Spleen (tissue), 11 donors: Measurements from ENCODE around the gene AHRR. TPM values are rescaled to one million over a fixed set of nuclear protein-coding genes. Genes with fewer than 3 reads are reported as not detected.

ENCODE experiments used
- DNase-seq: peaks from one replicate; pipeline ENCODE4 v3.0.0-alpha.2; 2020
- H3K27ac ChIP-seq, 8 donors: fragments of 200-600 bp; sonication (generic) in 7 of 8; 1 replicate in 4 of 8; 2 replicates in 4 of 8; pipeline versions ENCODE4 v1.5.0 to v1.8.0; 2016 to 2021; ENCODE audit warnings: inconsistent platforms in 4 of 8, mild to moderate bottlenecking in 4 of 8, moderate library complexity in 1 of 8
- H3K27me3 ChIP-seq, 7 donors: fragments of 200-600 bp; sonication (generic) in 6 of 7; replicated peaks in 1 of 7; 1 replicate in 4 of 7; 2 replicates in 3 of 7; pipeline versions ENCODE4 v1.5.0 to v1.8.0; 2016 to 2021; ENCODE audit warnings: inconsistent platforms in 3 of 7, mild to moderate bottlenecking in 1 of 7
- H3K36me3 ChIP-seq, 6 donors: fragments of 200-600 bp; sonication (generic) in 5 of 6; 1 replicate in 4 of 6; 2 replicates in 2 of 6; pipeline versions ENCODE4 v1.5.0 to v1.8.0; 2016 to 2021; ENCODE audit warnings: inconsistent platforms in 2 of 6
- H3K4me1 ChIP-seq, 6 donors: fragments of 200-600 bp; sonication (generic) in 5 of 6; 1 replicate in 3 of 6; 2 replicates in 3 of 6; pipeline versions ENCODE4 v1.5.0 to v1.8.0; 2016 to 2021; ENCODE audit warnings: inconsistent platforms in 3 of 6
- H3K4me3 ChIP-seq, 8 donors: fragments of 200-600 bp; sonication (generic) in 7 of 8; 1 replicate in 4 of 8; 2 replicates in 4 of 8; pipeline versions ENCODE4 v1.5.0 to v1.8.0; 2016 to 2021; ENCODE audit warnings: inconsistent platforms in 4 of 8, mild to moderate bottlenecking in 4 of 8, moderate library complexity in 2 of 8
- H3K9me3 ChIP-seq, 8 donors: fragments of 200-600 bp; sonication (generic) in 7 of 8; 1 replicate in 4 of 8; 2 replicates in 4 of 8; pipeline versions ENCODE4 v1.5.0 to v1.8.0; 2016 to 2021; ENCODE audit warnings: inconsistent platforms in 4 of 8
- POLR2A ChIP-seq, 3 donors: fragments of 450-650 bp; IDR thresholded peaks; one replicate each; pipeline ENCODE4 v1.5.1; 2017; ENCODE audit warnings: antibody characterized with exemption in 3 of 3, mild to moderate bottlenecking in 1 of 3
- POLR2AphosphoS5 ChIP-seq, 3 donors: sonication (generic); formaldehyde crosslinking; IDR thresholded peaks; one replicate each; pipeline ENCODE4 v1.5.1; 2017; ENCODE audit warnings: antibody characterized with exemption in 3 of 3
- WGBS, 5 donors: extraction: QIAGEN DNeasy Blood & Tissue Kit in 3 of 5; methylation state at CpG; one replicate each; pipeline versions ENCODE4 v1.1.5 to v1.1.7; 2013 to 2018; 5-methylcytosine and 5-hydroxymethylcytosine counted together
- intact Hi-C: fragments of 100-400 bp; cut with DNase I; formaldehyde crosslinking; loops from one replicate; pipeline ENCODE4 v1.15.0; 2023; ENCODE audit warnings: low total_unique reads
- polyA plus RNA-seq, 3 donors: library from polyadenylated mRNA; stranded (reverse); fragments of 200-250 nt; gene quantifications; one replicate each; pipeline ENCODE4 v1.2.1, GENCODE V29; 2013
- total RNA-seq, 7 donors: library from RNA; depleted of rRNA in 3 of 7; stranded (reverse); fragments of >200 nt in 3 of 7; fragmentation: NEBNext Ultra II Directional in 4 of 7; extraction: Animal tissue kit (Norgen Biotek cat#: 25700) in 4 of 7; gene quantifications; one replicate each; pipeline versions ENCODE4 v1.1.0 to v1.2.1, GENCODE V29; 2016 to 2021
- TF ChIP-seq, protein P1 (sequence below), 11 experiments: fragments of 200-600 bp in 7 of 11; fragments of 450-650 bp in 4 of 11; sonication (generic) in 4 of 11; IDR thresholded peaks in 8 of 11; conservative IDR thresholded peaks in 3 of 11; 1 replicate in 7 of 11; 2 replicates in 4 of 11; pipeline versions ENCODE4 v1.4.0 to v1.8.0; 2016 to 2021; ENCODE audit warnings: antibody characterized with exemption in 11 of 11, inconsistent platforms in 4 of 11, mild to moderate bottlenecking in 1 of 11
- donor health status: healthy with polysubstance abuse.
- donor health status: DM: no; HTN: no; CAD: no; lungs with moderate emphysema.
- donor health status: DM: no; HTN: no; CAD: no.
- donor health status: Bipolar disorder and iron deficiency.
- donor health status: healthy.
- donor health status: DM: no; HTN: no; CAD: no.
- donor health status: DM: yes; HTN: yes; CAD: no.

AHRR gene
- total and polyA plus RNA-seq, 10 donors, result 0.96 to 28.5 (median 13.2) TPM

DNA sequence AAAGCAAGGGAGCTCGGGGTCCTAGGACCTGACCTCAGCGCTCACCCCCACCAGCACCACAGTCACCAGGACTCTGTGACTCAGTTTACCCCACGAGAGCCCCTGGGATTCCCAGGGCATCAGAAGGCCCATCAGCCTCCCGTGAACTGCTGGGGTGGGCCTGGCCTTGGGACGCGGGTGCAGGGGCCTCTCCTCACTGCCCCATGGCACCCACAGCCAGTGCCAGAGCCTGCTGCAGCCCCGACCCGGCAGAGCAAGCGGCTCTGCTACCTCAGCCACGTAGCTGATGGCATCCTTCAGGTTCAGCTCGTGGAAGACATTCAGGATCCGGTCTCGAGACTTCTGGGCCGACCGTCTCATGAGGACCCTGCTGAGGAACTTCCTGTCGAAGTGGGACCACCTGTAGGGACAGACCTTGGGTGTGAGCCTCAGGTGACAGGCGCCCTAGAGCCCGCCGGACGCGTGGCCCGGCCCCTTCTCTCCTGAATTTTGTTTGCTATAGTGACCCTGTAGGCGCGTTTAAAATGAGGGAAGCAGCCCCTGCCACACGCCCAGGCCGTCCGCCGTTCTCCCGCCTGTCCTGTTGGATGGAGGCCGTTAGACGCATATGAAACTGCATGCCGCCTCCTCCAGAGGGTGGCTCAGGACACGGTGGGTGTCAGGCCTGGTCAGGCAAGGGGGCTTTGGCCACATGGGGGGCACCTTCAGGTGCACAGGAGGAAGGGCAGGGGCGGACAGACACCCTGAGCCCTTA lies 158.2 kb downstream of the AHRR start:
- WGBS, 5 donors, result 81 to 88% (median 84%) methylated on average over 29 to 34 of the region's 34 CpGs
- H3K27me3 ChIP-seq, result peaks cover 0 to 99% (median 90%) of the 10 kb centered on the region in 7 donors
- intact Hi-C loops, result no loop called here
- H3K27ac ChIP-seq, result no peak overlapping the region
- peaks cover 4 to 16% (median 8%) of the 10 kb centered on the region in 6 donors for H3K4me1 ChIP-seq
- TF ChIP-seq POLR2A (IDR thresholded peaks at IDR 0.05) (no peak), POLR2AphosphoS5 (IDR thresholded peaks at IDR 0.05) (peak in 1 of 3 donors; percentile 7)
- H3K4me3 ChIP-seq, result no peak overlapping the region
- H3K9me3 ChIP-seq, result no peaks in the 10 kb centered on the region
- DNase-seq, result no peak
- no peaks in the 10 kb centered on the region for H3K36me3 ChIP-seq

DNA sequence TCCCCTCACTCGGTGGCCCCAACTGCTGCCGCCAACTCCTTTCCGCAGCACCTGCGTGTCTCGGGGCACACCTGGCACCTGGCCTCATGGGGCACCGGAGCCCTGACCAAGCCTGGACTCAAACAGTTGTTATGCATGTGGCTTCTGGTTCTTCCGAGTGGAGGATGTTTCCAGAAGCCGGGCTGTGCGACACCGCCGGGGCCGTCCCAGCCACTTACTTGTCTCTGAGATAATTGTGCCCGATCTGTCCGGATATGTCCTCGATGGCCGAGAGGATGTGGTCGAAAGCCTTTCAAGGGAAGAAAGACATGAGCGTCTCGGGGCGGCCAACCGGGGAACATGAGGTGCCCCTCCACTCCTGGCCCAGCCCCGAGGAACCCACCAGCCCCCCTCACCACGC lies 159.8 kb downstream of the AHRR start:
- H3K27ac ChIP-seq, result no peak overlapping the region
- peaks cover 0 to 99% (median 83%) of the 10 kb centered on the region in 7 donors for H3K27me3 ChIP-seq
- no peak overlapping the region for H3K4me3 ChIP-seq
- H3K36me3 ChIP-seq, result no peaks in the 10 kb centered on the region
- WGBS, 5 donors, result 81 to 97% (median 89%) methylated on average over 14 to 23 of the region's 23 CpGs
- intact Hi-C loops, result no loop called here
- peaks cover 0 to 17% (median 6%) of the 10 kb centered on the region in 6 donors for H3K4me1 ChIP-seq
- TF ChIP-seq, protein P1, sequence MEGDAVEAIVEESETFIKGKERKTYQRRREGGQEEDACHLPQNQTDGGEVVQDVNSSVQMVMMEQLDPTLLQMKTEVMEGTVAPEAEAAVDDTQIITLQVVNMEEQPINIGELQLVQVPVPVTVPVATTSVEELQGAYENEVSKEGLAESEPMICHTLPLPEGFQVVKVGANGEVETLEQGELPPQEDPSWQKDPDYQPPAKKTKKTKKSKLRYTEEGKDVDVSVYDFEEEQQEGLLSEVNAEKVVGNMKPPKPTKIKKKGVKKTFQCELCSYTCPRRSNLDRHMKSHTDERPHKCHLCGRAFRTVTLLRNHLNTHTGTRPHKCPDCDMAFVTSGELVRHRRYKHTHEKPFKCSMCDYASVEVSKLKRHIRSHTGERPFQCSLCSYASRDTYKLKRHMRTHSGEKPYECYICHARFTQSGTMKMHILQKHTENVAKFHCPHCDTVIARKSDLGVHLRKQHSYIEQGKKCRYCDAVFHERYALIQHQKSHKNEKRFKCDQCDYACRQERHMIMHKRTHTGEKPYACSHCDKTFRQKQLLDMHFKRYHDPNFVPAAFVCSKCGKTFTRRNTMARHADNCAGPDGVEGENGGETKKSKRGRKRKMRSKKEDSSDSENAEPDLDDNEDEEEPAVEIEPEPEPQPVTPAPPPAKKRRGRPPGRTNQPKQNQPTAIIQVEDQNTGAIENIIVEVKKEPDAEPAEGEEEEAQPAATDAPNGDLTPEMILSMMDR (IDR thresholded peaks at IDR 0.05 in 8 of 11, conservative IDR thresholded peaks at IDR 0.05 in 3 of 11), result no peak
- no peak for TF ChIP-seq POLR2A (IDR thresholded peaks at IDR 0.05)
- no peak for TF ChIP-seq POLR2AphosphoS5 (IDR thresholded peaks at IDR 0.05)
- no peaks in the 10 kb centered on the region for H3K9me3 ChIP-seq
- DNase-seq, result no peak

DNA sequence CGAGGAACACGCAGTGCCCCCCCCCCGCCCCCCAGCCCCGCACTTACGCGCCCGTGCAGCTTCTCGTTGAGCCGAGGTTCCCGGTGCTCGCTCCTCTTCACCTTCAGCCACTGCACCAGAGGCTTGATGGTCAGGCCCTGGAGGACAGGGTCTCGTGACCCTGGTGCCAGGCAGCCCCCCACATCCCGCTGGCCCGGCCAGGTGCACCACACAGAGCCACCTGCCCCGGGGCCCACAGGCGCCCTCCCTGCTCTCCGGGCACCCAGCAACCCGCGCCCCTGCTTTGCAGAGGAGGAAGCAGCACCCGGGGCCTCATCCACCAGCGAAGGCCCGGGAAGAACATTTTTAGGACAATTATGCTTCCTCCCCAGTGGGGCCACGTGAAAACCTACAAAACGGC lies 160.5 kb downstream of the AHRR start:
- H3K9me3 ChIP-seq, result no peaks in the 10 kb centered on the region
- intact Hi-C loops, result no loop called here
- H3K36me3 ChIP-seq, result no peaks in the 10 kb centered on the region
- 25 to 70% (median 62%) methylated on average over 2 to 24 of the region's 24 CpGs for WGBS, 5 donors
- no peak overlapping the region for H3K4me3 ChIP-seq
- H3K4me1 ChIP-seq, result peaks cover 0 to 18% (median 7%) of the 10 kb centered on the region in 6 donors
- no peak for DNase-seq
- no peak for TF ChIP-seq POLR2A (IDR thresholded peaks at IDR 0.05)
- TF ChIP-seq, protein P1 (IDR thresholded peaks at IDR 0.05 in 8 of 11, conservative IDR thresholded peaks at IDR 0.05 in 3 of 11), result no peak
- TF ChIP-seq POLR2AphosphoS5 (IDR thresholded peaks at IDR 0.05), result no peak
- no peak overlapping the region for H3K27ac ChIP-seq
- H3K27me3 ChIP-seq, result peaks cover 0 to 94% (median 77%) of the 10 kb centered on the region in 7 donors

DNA sequence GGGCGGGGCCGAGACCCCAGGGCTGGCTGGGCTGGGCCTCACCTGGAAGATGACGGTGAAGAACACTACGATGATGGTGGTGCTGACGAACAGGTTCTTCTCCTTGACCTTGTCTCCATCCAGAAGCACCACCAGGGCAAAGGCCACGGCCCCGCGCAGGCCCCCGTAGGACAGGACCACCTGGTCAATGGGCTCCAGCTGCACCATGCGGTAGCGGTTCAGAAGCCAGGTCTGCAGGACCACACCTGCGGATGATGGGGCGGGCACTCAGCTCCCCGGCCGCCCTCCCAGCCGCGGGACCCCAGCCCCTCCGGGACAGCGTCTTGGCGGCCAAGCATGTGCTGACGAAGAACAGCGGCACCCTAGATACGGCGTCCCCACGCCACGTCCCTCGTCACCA lies 161.0 kb downstream of the AHRR start:
- DNase-seq, result no peak
- H3K27me3 ChIP-seq, result peaks cover 0 to 89% (median 72%) of the 10 kb centered on the region in 7 donors
- peaks cover 0 to 18% (median 7%) of the 10 kb centered on the region in 6 donors for H3K4me1 ChIP-seq
- WGBS, 5 donors, result 93 to 98% (median 96%) methylated on average over 23 to 27 of the region's 27 CpGs
- no peak overlapping the region for H3K27ac ChIP-seq
- no peak overlapping the region for H3K4me3 ChIP-seq
- intact Hi-C loops, result no loop called here
- no peak for TF ChIP-seq POLR2A (IDR thresholded peaks at IDR 0.05)
- TF ChIP-seq, protein P1 (IDR thresholded peaks at IDR 0.05 in 8 of 11, conservative IDR thresholded peaks at IDR 0.05 in 3 of 11), result no peak
- no peak for TF ChIP-seq POLR2AphosphoS5 (IDR thresholded peaks at IDR 0.05)
- H3K36me3 ChIP-seq, result no peaks in the 10 kb centered on the region
- H3K9me3 ChIP-seq, result no peaks in the 10 kb centered on the region
